Activated naive CD4-positive, alpha-beta T cell treated with anti-CD3 and anti-CD28 coated beads, Interleukin-2, amount 10 ng/mL, durations not matched to agents 7 days and 5 days (primary cell): Measurements from ENCODE around the gene DEXI.
"Not testable (repeated sequence)": the region's sequence is repeated elsewhere in the genome, so short reads cannot be mapped to it uniquely, and the experiment has no call there.

Experiments used
- CTCF ChIA-PET: fragments of 350-600 bp; sonication (Branson Sonifier 250); formaldehyde crosslinking; loops from one replicate; lab custom pipeline; 2021; ENCODE audit warnings: antibody characterized with exemption; lab: Charles Lee
- DNase-seq: peaks from one replicate; pipeline ENCODE4 v3.0.0-alpha.2; 2020
- H3K27ac Mint-ChIP-seq: one replicate; pipeline ENCODE4 v1.8.0; 2021; ENCODE audit warnings: mild to moderate bottlenecking, moderate library complexity, mixed read lengths
- H3K27me3 Mint-ChIP-seq: one replicate; pipeline ENCODE4 v1.8.0; 2021; ENCODE audit warnings: mild to moderate bottlenecking, mixed read lengths
- H3K36me3 Mint-ChIP-seq: one replicate; pipeline ENCODE4 v1.8.0; 2021; ENCODE audit warnings: mixed read lengths
- H3K4me1 Mint-ChIP-seq: one replicate; pipeline ENCODE4 v1.8.0; 2021; ENCODE audit warnings: mixed read lengths
- H3K4me3 Mint-ChIP-seq: one replicate; pipeline ENCODE4 v1.8.0; 2021; ENCODE audit warnings: mild to moderate bottlenecking, moderate library complexity, mixed read lengths
- H3K9me3 Mint-ChIP-seq: one replicate; pipeline ENCODE4 v1.8.0; 2021; ENCODE audit warnings: mixed read lengths

DEXI gene

GRCh38 chr16:10978871-10979446 is 36.7 kb upstream of the DEXI start:
- Mint-ChIP-seq H3K27me3 (no peaks in the 10 kb centered on the region), H3K4me3 (no peak overlapping the region), H3K4me1 (peaks cover 73% of the 10 kb centered on the region), H3K9me3 (no peaks in the 10 kb centered on the region), H3K27ac (no peak overlapping the region), H3K36me3 (peaks cover 72% of the 10 kb centered on the region)
- CTCF ChIA-PET = interaction anchor here (1.8 kb wide), 1 partner anchor 278 kb away, joined by 3 read pairs; the partner anchor contains the start of gene SOCS1
- DNase-seq = no peak

- no peak overlapping the region for H3K4me3 Mint-ChIP-seq
- DNase-seq = no peak
- H3K27ac Mint-ChIP-seq = peak overlapping the region; percentile 74
- H3K4me1 Mint-ChIP-seq = peaks cover 72% of the 10 kb centered on the region
- H3K27me3 Mint-ChIP-seq = no peaks in the 10 kb centered on the region
- peaks cover 69% of the 10 kb centered on the region for H3K36me3 Mint-ChIP-seq
- H3K9me3 Mint-ChIP-seq = no peaks in the 10 kb centered on the region
- CTCF ChIA-PET = no interaction called here
These were observed 35.9 kb upstream of the DEXI start for GRCh38 chr16:10978124-10978523.

- Mint-ChIP-seq H3K4me1 (peaks cover 72% of the 10 kb centered on the region), H3K27ac (peak overlapping the region; percentile 74)
These were observed 34.4 kb upstream of the DEXI start for GRCh38 chr16:10976634-10977033.

GRCh38 chr16:10972819-10973464 is 30.7 kb upstream of the DEXI start:
- no peak for DNase-seq
- CTCF ChIA-PET = interaction anchor here (0.9 to 7.3 kb wide), 13 partner anchors 9 to 433 kb away, joined by 3 to 95 read pairs (median 3); partner anchors contain the start of gene SOCS1
- H3K4me3 Mint-ChIP-seq = peak overlapping the region; percentile 58
- peaks cover 81% of the 10 kb centered on the region for H3K4me1 Mint-ChIP-seq
- peak overlapping the region; percentile 82 for H3K27ac Mint-ChIP-seq
- H3K36me3 Mint-ChIP-seq = peaks cover 49% of the 10 kb centered on the region
- no peaks in the 10 kb centered on the region for H3K27me3 Mint-ChIP-seq
- H3K9me3 Mint-ChIP-seq = no peaks in the 10 kb centered on the region

More at GRCh38 chr16:10976634-10977033, 34.4 kb upstream of the DEXI start:
- CTCF ChIA-PET = interaction anchor here (1.7 kb wide), 1 partner anchor 280 kb away, joined by 7 read pairs; the partner anchor contains the start of gene SOCS1
- Mint-ChIP-seq H3K4me3 (no peak overlapping the region), H3K9me3 (no peaks in the 10 kb centered on the region), H3K36me3 (peaks cover 60% of the 10 kb centered on the region), H3K27me3 (no peaks in the 10 kb centered on the region)
- DNase-seq = no peak

GRCh38 chr16:10972108-10972818 is 30.0 kb upstream of the DEXI start:
- peak overlapping the region; percentile 11 for H3K4me3 Mint-ChIP-seq
- H3K9me3 Mint-ChIP-seq = no peaks in the 10 kb centered on the region
- CTCF ChIA-PET = interaction anchor here (0.9 to 7.3 kb wide), 16 partner anchors 8 to 433 kb away, joined by 3 to 95 read pairs (median 3); partner anchors contain the start of gene SOCS1
- no peaks in the 10 kb centered on the region for H3K27me3 Mint-ChIP-seq
- peak overlapping the region; percentile 82 for H3K27ac Mint-ChIP-seq
- peaks cover 77% of the 10 kb centered on the region for H3K4me1 Mint-ChIP-seq
- peaks cover 42% of the 10 kb centered on the region for H3K36me3 Mint-ChIP-seq
- no peak for DNase-seq

- DNase-seq = peak; percentile 51
- peaks cover 42% of the 10 kb centered on the region for H3K36me3 Mint-ChIP-seq
- no peak overlapping the region for H3K4me3 Mint-ChIP-seq
- H3K4me1 Mint-ChIP-seq = peaks cover 77% of the 10 kb centered on the region
- no peaks in the 10 kb centered on the region for H3K9me3 Mint-ChIP-seq
- CTCF ChIA-PET = interaction anchor here (0.7 to 7.3 kb wide), 24 partner anchors 9 to 1097 kb away, joined by 3 to 95 read pairs (median 4); partner anchors contain the start of gene SOCS1
- H3K27ac Mint-ChIP-seq = peak overlapping the region; percentile 35
- H3K27me3 Mint-ChIP-seq = no peaks in the 10 kb centered on the region
These were observed 29.3 kb upstream of the DEXI start for GRCh38 chr16:10971560-10971961.

GRCh38 chr16:10970065-10970464 is 27.8 kb upstream of the DEXI start:
- H3K4me1 Mint-ChIP-seq = peaks cover 86% of the 10 kb centered on the region
- no peak overlapping the region for H3K27ac Mint-ChIP-seq

GRCh38 chr16:10969615-10970014 is 27.3 kb upstream of the DEXI start:
- no peak overlapping the region for H3K27ac Mint-ChIP-seq
- no peaks in the 10 kb centered on the region for H3K27me3 Mint-ChIP-seq
- H3K4me1 Mint-ChIP-seq = peaks cover 86% of the 10 kb centered on the region
- H3K36me3 Mint-ChIP-seq = peaks cover 48% of the 10 kb centered on the region
- DNase-seq = no peak
- CTCF ChIA-PET = interaction anchor here (2.2 to 7.3 kb wide), 3 partner anchors 14 to 402 kb away, joined by 10 to 95 read pairs (median 21); partner anchors contain the start of gene SOCS1
- no peak overlapping the region for H3K4me3 Mint-ChIP-seq
- H3K9me3 Mint-ChIP-seq = no peaks in the 10 kb centered on the region

More at GRCh38 chr16:10970065-10970464, 27.8 kb upstream of the DEXI start:
- H3K27me3 Mint-ChIP-seq = no peaks in the 10 kb centered on the region
- H3K36me3 Mint-ChIP-seq = peaks cover 51% of the 10 kb centered on the region
- no peak overlapping the region for H3K4me3 Mint-ChIP-seq
- DNase-seq = no peak
- no peaks in the 10 kb centered on the region for H3K9me3 Mint-ChIP-seq
- CTCF ChIA-PET = interaction anchor here (1.3 to 7.3 kb wide), 4 partner anchors 14 to 402 kb away, joined by 3 to 95 read pairs (median 16); partner anchors contain the start of gene SOCS1

GRCh38 chr16:10968498-10968897 is 26.2 kb upstream of the DEXI start:
- Mint-ChIP-seq H3K27me3 (no peaks in the 10 kb centered on the region), H3K36me3 (peaks cover 53% of the 10 kb centered on the region), H3K4me3 (no peak overlapping the region), H3K27ac (no peak overlapping the region), H3K9me3 (no peaks in the 10 kb centered on the region), H3K4me1 (peaks cover 89% of the 10 kb centered on the region)
- CTCF ChIA-PET = interaction anchor here (0.7 to 7.3 kb wide), 8 partner anchors 15 to 437 kb away, joined by 3 to 95 read pairs (median 4); partner anchors contain the start of gene SOCS1
- DNase-seq = no peak

- no peak for DNase-seq
- Mint-ChIP-seq H3K27me3 (no peaks in the 10 kb centered on the region), H3K27ac (no peak overlapping the region), H3K9me3 (peaks cover 3% of the 10 kb centered on the region), H3K36me3 (peaks cover 52% of the 10 kb centered on the region), H3K4me3 (no peak overlapping the region), H3K4me1 (peaks cover 89% of the 10 kb centered on the region)
- CTCF ChIA-PET = interaction anchor here (0.7 to 7.3 kb wide), 9 partner anchors 9 to 437 kb away, joined by 3 to 95 read pairs (median 4); partner anchors contain the start of gene SOCS1
These were observed 25.7 kb upstream of the DEXI start for GRCh38 chr16:10967986-10968385.

GRCh38 chr16:10966559-10966958 is 24.3 kb upstream of the DEXI start:
- Mint-ChIP-seq H3K27ac (peak overlapping the region; percentile 66), H3K36me3 (peaks cover 62% of the 10 kb centered on the region), H3K4me1 (peaks cover 85% of the 10 kb centered on the region)
- not testable (repeated sequence) for H3K27me3 Mint-ChIP-seq, DNase-seq, H3K9me3 Mint-ChIP-seq, H3K4me3 Mint-ChIP-seq
- CTCF ChIA-PET = interaction anchor here (0.5 to 3.8 kb wide), 3 partner anchors 28 to 439 kb away, joined by 3 to 57 read pairs (median 3); partner anchors contain the start of gene SOCS1

- H3K9me3 Mint-ChIP-seq = peaks cover 6% of the 10 kb centered on the region
- H3K27ac Mint-ChIP-seq = peak overlapping the region; percentile 90
- H3K4me3 Mint-ChIP-seq = no peak overlapping the region
- peaks cover 61% of the 10 kb centered on the region for H3K36me3 Mint-ChIP-seq
- CTCF ChIA-PET = interaction anchor here (0.5 to 4.2 kb wide), 5 partner anchors 29 to 405 kb away, joined by 3 to 57 read pairs (median 3); partner anchors contain the start of gene SOCS1
- DNase-seq = no peak
- no peaks in the 10 kb centered on the region for H3K27me3 Mint-ChIP-seq
- peaks cover 80% of the 10 kb centered on the region for H3K4me1 Mint-ChIP-seq
These were observed 23.9 kb upstream of the DEXI start for GRCh38 chr16:10966129-10966528.

GRCh38 chr16:10965440-10966061 is 23.3 kb upstream of the DEXI start:
- Mint-ChIP-seq H3K4me1 (peaks cover 78% of the 10 kb centered on the region), H3K9me3 (peaks cover 6% of the 10 kb centered on the region), H3K36me3 (peaks cover 61% of the 10 kb centered on the region), H3K4me3 (no peak overlapping the region), H3K27ac (peak overlapping the region; percentile 90), H3K27me3 (no peaks in the 10 kb centered on the region)
- no peak for DNase-seq
- CTCF ChIA-PET = interaction anchor here (0.8 to 4.5 kb wide), 18 partner anchors 11 to 750 kb away, joined by 3 to 68 read pairs (median 11); partner anchors contain the start of gene SOCS1
